Stimulated activated CD4-positive, alpha-beta T cell treated with anti-CD3 and anti-CD28 coated beads, TNF-alpha, amount 100 ng/mL, for 1 hour (primary cell): Measurements from ENCODE around the gene CHRNA9.
A peak's percentile ranks its signal among the peaks of the same experiment; 100 is the strongest.
"Not testable (repeated sequence)": the region's sequence is repeated elsewhere in the genome, so short reads cannot be mapped to it uniquely, and the experiment has no call there.

ENCODE experiments used
- DNase-seq, 3 donors: peaks; one replicate each; pipeline ENCODE4 v3.0.0-alpha.2; 2020; ENCODE audit warnings: low read depth in 3 of 3, low spot score in 1 of 3

Gene CHRNA9

GRCh38 chr4:40334591-40335524 lies at the start of gene CHRNA9:
TSS of gene CHRNA9 (plus strand) at chr4:40335333. CDS start at chr4:40335468, 135 bp downstream.
- DNase-seq = no peak

GRCh38 chr4:40285692-40286091 lies 49.4 kb upstream of the CHRNA9 start:
- DNase-seq = no peak

- no peak for DNase-seq
These were observed 46.6 kb upstream of the CHRNA9 start for GRCh38 chr4:40288566-40288965.

- no peak for DNase-seq
These were observed 45.6 kb upstream of the CHRNA9 start for GRCh38 chr4:40289366-40290188.

GRCh38 chr4:40290611-40291186 lies 44.4 kb upstream of the CHRNA9 start:
- DNase-seq = not testable (repeated sequence)

GRCh38 chr4:40292313-40292759 lies 42.8 kb upstream of the CHRNA9 start:
- DNase-seq = no peak

- no peak for DNase-seq
These were observed 40.8 kb upstream of the CHRNA9 start for GRCh38 chr4:40294339-40294738.

- not testable (repeated sequence) for DNase-seq
These were observed 40.1 kb upstream of the CHRNA9 start for GRCh38 chr4:40295030-40295429.

- no peak for DNase-seq
These were observed 39.6 kb upstream of the CHRNA9 start for GRCh38 chr4:40295572-40295971.

- no peak for DNase-seq
These were observed 36.0 kb upstream of the CHRNA9 start for GRCh38 chr4:40299126-40299525.

GRCh38 chr4:40299811-40300292 lies 35.3 kb upstream of the CHRNA9 start:
- DNase-seq = no peak

GRCh38 chr4:40300371-40301162 lies 34.6 kb upstream of the CHRNA9 start:
- DNase-seq = no peak

- DNase-seq = peak in 2 of 3 donors; percentile 57 to 59
These were observed 33.5 kb upstream of the CHRNA9 start for GRCh38 chr4:40301603-40302002.

- no peak for DNase-seq
These were observed 31.4 kb upstream of the CHRNA9 start for GRCh38 chr4:40303751-40304150.

- DNase-seq = no peak
These were observed 29.6 kb upstream of the CHRNA9 start for GRCh38 chr4:40305328-40306170.

GRCh38 chr4:40306226-40306625 lies 28.9 kb upstream of the CHRNA9 start:
- no peak for DNase-seq

GRCh38 chr4:40306976-40307375 lies 28.2 kb upstream of the CHRNA9 start:
- DNase-seq = no peak

- DNase-seq = peak; percentile 33 to 47 (median 36)
These were observed 27.3 kb upstream of the CHRNA9 start for GRCh38 chr4:40307627-40308497.
